Activated T-cell treated with anti-CD3 and anti-CD28 coated beads, Interleukin-2, amount 50 U/mL, for 24 hours (primary cell): ENCODE measurements around the gene TRDMT1.

ENCODE experiments used
- DNase-seq: peaks from one replicate; pipeline ENCODE4 v3.0.0-alpha.2; 2020
- H3K27ac Mint-ChIP-seq: 2 replicates; pipeline ENCODE4 v1.8.0; 2020; ENCODE audit warnings: mild to moderate bottlenecking, mixed read lengths
- H3K27me3 Mint-ChIP-seq: 2 replicates; pipeline ENCODE4 v1.8.0; 2020; ENCODE audit warnings: mixed read lengths
- H3K36me3 Mint-ChIP-seq: 2 replicates; pipeline ENCODE4 v1.8.0; 2020; ENCODE audit warnings: low read depth, mixed read lengths
- H3K4me1 Mint-ChIP-seq: 2 replicates; pipeline ENCODE4 v1.8.0; 2020; ENCODE audit warnings: low read depth, mixed read lengths
- H3K4me3 Mint-ChIP-seq: 2 replicates; pipeline ENCODE4 v1.8.0; 2020; ENCODE audit warnings: mild to moderate bottlenecking, moderate library complexity, mixed read lengths
- H3K9me3 Mint-ChIP-seq: 2 replicates; pipeline ENCODE4 v1.8.0; 2020; ENCODE audit warnings: mixed read lengths

Gene TRDMT1

GRCh38 chr10:17183110-17183509, 18.4 kb downstream of the TRDMT1 start:
- peaks cover 4% of the 10 kb centered on the region for H3K4me1 Mint-ChIP-seq
- DNase-seq = no peak
- no peaks in the 10 kb centered on the region for H3K27me3 Mint-ChIP-seq
- H3K27ac Mint-ChIP-seq = no peak overlapping the region
- H3K4me3 Mint-ChIP-seq = no peak overlapping the region
- H3K9me3 Mint-ChIP-seq = no peaks in the 10 kb centered on the region
- no peaks in the 10 kb centered on the region for H3K36me3 Mint-ChIP-seq

DNA sequence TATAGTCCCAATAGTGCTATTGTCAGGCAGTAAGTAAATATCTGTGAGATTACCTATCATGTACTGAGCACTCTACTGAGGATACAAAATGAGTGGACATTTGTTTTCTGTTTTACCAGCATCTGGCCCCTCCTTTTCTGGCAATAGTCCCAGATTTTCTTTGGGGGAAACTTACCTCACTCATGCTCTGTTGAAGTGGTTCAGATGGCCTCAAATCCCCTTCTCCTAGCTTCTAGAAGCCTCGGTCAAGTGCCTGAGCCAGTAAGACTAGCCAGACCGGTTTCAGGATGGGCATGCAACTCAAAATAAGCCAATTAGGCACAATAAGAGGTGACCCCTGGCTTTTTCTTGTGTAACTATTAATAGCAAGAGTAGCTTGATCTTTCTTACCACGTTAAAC, 19.7 kb downstream of the TRDMT1 start:
- H3K27me3 Mint-ChIP-seq = no peaks in the 10 kb centered on the region
- DNase-seq = no peak
- H3K4me1 Mint-ChIP-seq = peaks cover 10% of the 10 kb centered on the region
- no peak overlapping the region for H3K27ac Mint-ChIP-seq
- no peak overlapping the region for H3K4me3 Mint-ChIP-seq
- H3K36me3 Mint-ChIP-seq = no peaks in the 10 kb centered on the region
- H3K9me3 Mint-ChIP-seq = no peaks in the 10 kb centered on the region

- Mint-ChIP-seq H3K4me1 (peaks cover 12% of the 10 kb centered on the region), H3K36me3 (no peaks in the 10 kb centered on the region), H3K27me3 (no peaks in the 10 kb centered on the region), H3K9me3 (no peaks in the 10 kb centered on the region), H3K4me3 (no peak overlapping the region), H3K27ac (no peak overlapping the region)
- DNase-seq = no peak
These were observed 20.4 kb downstream of the TRDMT1 start for GRCh38 chr10:17181110-17181509.

DNA sequence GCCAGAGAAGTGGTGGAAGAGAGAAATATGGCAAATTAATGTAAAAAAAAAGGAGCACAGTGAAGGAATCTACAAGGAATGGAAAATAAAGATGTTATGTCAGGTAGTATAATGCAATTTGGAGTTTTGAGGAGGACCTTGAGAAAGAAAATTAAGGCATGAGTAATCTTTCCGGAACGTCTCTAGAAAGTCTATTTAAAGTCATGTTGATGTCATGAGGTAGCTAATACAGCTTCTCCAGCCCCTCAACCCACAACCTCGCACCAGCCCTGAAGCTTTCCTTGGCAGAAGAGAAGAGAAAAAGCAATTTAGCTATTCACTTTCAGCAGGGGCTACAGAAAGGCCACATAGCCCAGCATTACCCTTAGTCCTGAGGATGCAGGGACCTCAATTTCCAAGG, 22.5 kb downstream of the TRDMT1 start:
- H3K36me3 Mint-ChIP-seq = no peaks in the 10 kb centered on the region
- peaks cover 24% of the 10 kb centered on the region for H3K4me1 Mint-ChIP-seq
- no peaks in the 10 kb centered on the region for H3K9me3 Mint-ChIP-seq
- no peaks in the 10 kb centered on the region for H3K27me3 Mint-ChIP-seq
- no peak overlapping the region for H3K27ac Mint-ChIP-seq
- DNase-seq = no peak
- H3K4me3 Mint-ChIP-seq = no peak overlapping the region

- DNase-seq = no peak
- no peaks in the 10 kb centered on the region for H3K9me3 Mint-ChIP-seq
- peaks cover 3% of the 10 kb centered on the region for H3K36me3 Mint-ChIP-seq
- H3K27me3 Mint-ChIP-seq = no peaks in the 10 kb centered on the region
- H3K27ac Mint-ChIP-seq = no peak overlapping the region
- H3K4me1 Mint-ChIP-seq = peaks cover 23% of the 10 kb centered on the region
- no peak overlapping the region for H3K4me3 Mint-ChIP-seq
These were observed 23.5 kb downstream of the TRDMT1 start for GRCh38 chr10:17178006-17178405.

GRCh38 chr10:17177014-17177413, 24.5 kb downstream of the TRDMT1 start:
- Mint-ChIP-seq H3K4me3 (no peak overlapping the region), H3K4me1 (peaks cover 23% of the 10 kb centered on the region), H3K27ac (no peak overlapping the region), H3K36me3 (peaks cover 3% of the 10 kb centered on the region), H3K27me3 (no peaks in the 10 kb centered on the region), H3K9me3 (no peaks in the 10 kb centered on the region)
- no peak for DNase-seq

DNA sequence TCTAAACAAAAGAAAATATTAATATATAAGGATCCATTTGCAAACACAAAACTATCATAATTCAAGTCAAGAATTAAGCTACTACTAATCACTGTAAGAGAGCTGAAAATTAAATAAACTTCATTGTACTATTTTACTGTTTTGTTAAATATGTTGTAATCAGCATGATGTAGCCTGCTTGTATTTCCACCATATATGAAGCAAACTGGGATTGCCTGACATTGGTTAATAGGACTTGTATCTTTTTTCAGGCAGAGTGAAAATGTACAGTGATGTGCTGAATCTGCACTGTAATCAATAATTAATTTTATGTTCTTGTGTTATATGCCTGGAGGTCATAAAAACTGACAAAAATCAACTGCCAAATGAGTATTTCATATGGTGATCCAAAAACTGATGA, 25.4 kb downstream of the TRDMT1 start:
- Mint-ChIP-seq H3K36me3 (peaks cover 7% of the 10 kb centered on the region), H3K27me3 (no peaks in the 10 kb centered on the region), H3K4me3 (no peak overlapping the region), H3K9me3 (no peaks in the 10 kb centered on the region), H3K27ac (no peak overlapping the region), H3K4me1 (peaks cover 20% of the 10 kb centered on the region)
- DNase-seq = no peak

GRCh38 chr10:17175551-17175950, 25.9 kb downstream of the TRDMT1 start:
- peak overlapping the region; percentile 52 for H3K4me3 Mint-ChIP-seq
- peaks cover 20% of the 10 kb centered on the region for H3K4me1 Mint-ChIP-seq
- H3K36me3 Mint-ChIP-seq = peaks cover 7% of the 10 kb centered on the region
- no peaks in the 10 kb centered on the region for H3K9me3 Mint-ChIP-seq
- DNase-seq = no peak
- H3K27me3 Mint-ChIP-seq = no peaks in the 10 kb centered on the region
- peak overlapping the region; percentile 20 for H3K27ac Mint-ChIP-seq

DNA sequence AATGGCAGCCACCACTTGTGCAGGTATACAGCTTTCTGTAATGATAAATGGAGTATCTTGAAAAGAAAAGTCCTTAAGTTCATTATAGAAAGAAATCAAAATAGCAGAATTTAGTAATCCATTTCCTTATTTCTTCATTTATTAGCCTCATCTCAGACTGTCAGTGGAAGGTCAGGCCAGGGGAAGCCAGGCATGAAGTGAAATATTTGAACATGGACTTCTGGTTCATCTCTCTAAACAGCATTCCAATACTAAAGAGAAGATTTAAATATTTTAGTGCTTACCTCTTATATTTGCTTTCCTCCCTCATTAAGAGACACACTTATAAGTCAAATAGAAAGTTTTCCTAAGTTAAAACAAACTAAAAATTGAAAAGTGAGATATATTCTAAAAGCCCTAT, 26.8 kb downstream of the TRDMT1 start:
- H3K27ac Mint-ChIP-seq = no peak overlapping the region
- no peaks in the 10 kb centered on the region for H3K9me3 Mint-ChIP-seq
- H3K27me3 Mint-ChIP-seq = no peaks in the 10 kb centered on the region
- no peak for DNase-seq
- H3K36me3 Mint-ChIP-seq = peaks cover 7% of the 10 kb centered on the region
- no peak overlapping the region for H3K4me3 Mint-ChIP-seq
- peaks cover 20% of the 10 kb centered on the region for H3K4me1 Mint-ChIP-seq

DNA sequence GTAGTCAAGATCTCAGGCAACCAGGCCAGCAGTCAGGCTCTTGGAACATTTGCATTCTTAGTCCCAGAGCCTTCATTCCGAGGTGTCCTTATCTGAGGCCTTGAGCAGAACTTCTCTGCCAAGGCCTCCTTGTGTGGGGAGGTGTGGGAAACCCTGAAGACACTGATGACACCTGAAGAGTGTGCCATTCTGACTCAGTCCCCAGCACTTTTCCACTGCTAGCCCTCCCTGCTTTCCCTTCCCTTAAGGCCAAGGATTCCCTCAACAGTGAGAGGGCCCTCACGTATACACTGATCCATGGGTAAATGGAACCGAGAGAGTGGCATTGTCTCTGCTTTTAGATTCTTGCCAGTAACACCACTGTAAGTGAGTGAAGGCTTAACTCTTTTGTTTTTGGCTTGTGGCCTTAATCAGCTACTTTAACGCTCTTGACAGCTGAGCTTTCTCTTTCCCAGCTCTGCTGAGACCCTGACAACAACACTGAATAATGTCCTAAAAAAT, 30.3 kb downstream of the TRDMT1 start:
- Mint-ChIP-seq H3K9me3 (no peaks in the 10 kb centered on the region), H3K4me3 (no peak overlapping the region), H3K36me3 (peaks cover 12% of the 10 kb centered on the region), H3K27me3 (no peaks in the 10 kb centered on the region), H3K27ac (peak overlapping the region; percentile 26), H3K4me1 (peaks cover 13% of the 10 kb centered on the region)
- DNase-seq = no peak

GRCh38 chr10:17169803-17170202, 31.7 kb downstream of the TRDMT1 start:
- Mint-ChIP-seq H3K36me3 (peaks cover 13% of the 10 kb centered on the region), H3K27ac (no peak overlapping the region), H3K4me1 (peaks cover under 1% of the 10 kb centered on the region), H3K27me3 (no peaks in the 10 kb centered on the region), H3K9me3 (peaks cover under 1% of the 10 kb centered on the region), H3K4me3 (no peak overlapping the region)
- no peak for DNase-seq

DNA sequence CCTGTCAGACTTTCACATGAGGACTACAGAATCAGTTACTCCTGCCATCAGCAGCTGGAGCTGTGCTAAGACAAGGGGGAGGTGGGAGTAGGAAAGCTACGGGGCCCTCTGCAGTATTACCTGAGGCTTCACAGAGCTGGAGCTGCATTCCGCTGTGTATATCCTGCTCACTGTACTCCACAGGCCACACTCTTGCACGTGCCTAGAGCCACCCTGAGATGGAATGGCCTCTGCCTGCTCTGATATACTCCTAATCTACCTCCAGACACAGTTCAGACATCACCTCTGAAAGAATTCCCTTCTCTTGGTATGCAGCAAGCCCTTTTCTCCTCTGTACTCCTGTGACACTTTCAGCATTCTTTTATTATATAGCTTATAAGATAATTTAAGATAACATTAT, 34.8 kb downstream of the TRDMT1 start:
- H3K27ac Mint-ChIP-seq = no peak overlapping the region
- H3K27me3 Mint-ChIP-seq = no peaks in the 10 kb centered on the region
- no peak overlapping the region for H3K4me3 Mint-ChIP-seq
- H3K9me3 Mint-ChIP-seq = peaks cover 4% of the 10 kb centered on the region
- H3K4me1 Mint-ChIP-seq = no peaks in the 10 kb centered on the region
- DNase-seq = no peak
- peaks cover 14% of the 10 kb centered on the region for H3K36me3 Mint-ChIP-seq

DNA sequence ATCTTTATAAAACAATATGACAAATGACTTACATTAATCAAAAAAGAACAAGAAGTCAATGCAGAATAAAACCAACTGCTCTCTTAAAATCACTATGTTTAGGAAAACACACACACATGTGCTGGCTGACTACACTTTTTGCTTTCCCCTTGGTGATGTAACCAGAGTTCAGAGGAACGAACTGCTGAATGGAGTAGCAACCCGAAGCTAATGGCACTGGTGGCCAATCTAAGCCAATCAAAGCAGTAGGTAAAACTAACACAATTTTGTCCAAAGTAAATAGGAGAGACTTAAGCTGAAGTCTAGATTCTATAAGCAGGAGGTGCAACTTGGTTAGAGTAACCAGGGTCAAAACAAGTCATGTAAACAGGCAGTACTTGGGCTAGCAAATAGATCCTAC, 38.6 kb downstream of the TRDMT1 start:
- Mint-ChIP-seq H3K27me3 (no peaks in the 10 kb centered on the region), H3K27ac (no peak overlapping the region), H3K36me3 (peaks cover 10% of the 10 kb centered on the region), H3K9me3 (peaks cover 4% of the 10 kb centered on the region), H3K4me1 (peaks cover 2% of the 10 kb centered on the region), H3K4me3 (no peak overlapping the region)
- no peak for DNase-seq

DNA sequence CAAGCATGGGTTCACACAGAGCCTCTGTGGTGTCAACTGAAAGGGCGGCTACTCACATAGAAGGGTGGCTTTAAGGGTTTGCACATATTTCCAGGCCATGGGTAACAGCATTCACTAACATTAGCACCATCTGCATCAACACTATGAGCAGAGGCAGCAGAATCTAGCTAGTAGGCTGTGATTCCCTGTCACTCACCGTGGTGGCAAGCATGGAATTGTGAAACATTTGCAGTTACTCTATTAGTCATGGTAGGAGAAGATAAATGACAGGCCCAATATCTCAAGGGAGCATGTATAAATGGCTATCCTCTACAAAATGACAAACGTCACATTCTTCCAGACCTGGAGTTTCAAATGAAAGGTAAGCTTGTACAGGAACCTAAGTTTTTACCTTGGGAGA, 39.7 kb downstream of the TRDMT1 start:
- no peak overlapping the region for H3K27ac Mint-ChIP-seq
- no peak overlapping the region for H3K4me3 Mint-ChIP-seq
- H3K4me1 Mint-ChIP-seq = peaks cover 2% of the 10 kb centered on the region
- H3K9me3 Mint-ChIP-seq = peaks cover 4% of the 10 kb centered on the region
- no peak for DNase-seq
- H3K36me3 Mint-ChIP-seq = peaks cover 16% of the 10 kb centered on the region
- H3K27me3 Mint-ChIP-seq = no peaks in the 10 kb centered on the region

- Mint-ChIP-seq H3K27me3 (no peaks in the 10 kb centered on the region), H3K27ac (no peak overlapping the region), H3K4me3 (no peak overlapping the region), H3K36me3 (peaks cover 21% of the 10 kb centered on the region), H3K4me1 (peaks cover 2% of the 10 kb centered on the region), H3K9me3 (no peaks in the 10 kb centered on the region)
- no peak for DNase-seq
These were observed 44.4 kb downstream of the TRDMT1 start for GRCh38 chr10:17157024-17157423.

DNA sequence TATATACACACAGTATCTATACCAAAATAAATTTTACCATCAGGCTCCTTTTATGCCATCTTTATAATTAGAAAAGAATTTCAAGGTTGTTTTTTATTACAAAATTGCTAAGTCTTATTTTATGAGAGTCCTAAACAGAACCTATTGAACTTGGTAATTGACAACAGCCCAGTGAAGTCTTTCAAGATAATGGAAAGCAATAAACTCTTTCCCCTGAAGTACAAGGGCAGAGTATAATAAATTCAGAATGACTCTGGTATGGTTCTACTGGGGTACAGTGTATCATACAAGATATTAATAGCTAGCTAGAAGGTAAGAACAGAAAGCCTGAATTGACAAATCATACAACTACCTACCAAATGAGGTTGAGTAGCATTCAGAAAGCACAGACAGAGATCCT, 45.6 kb downstream of the TRDMT1 start:
- no peak overlapping the region for H3K27ac Mint-ChIP-seq
- peaks cover 20% of the 10 kb centered on the region for H3K36me3 Mint-ChIP-seq
- peaks cover 1% of the 10 kb centered on the region for H3K4me1 Mint-ChIP-seq
- DNase-seq = no peak
- no peaks in the 10 kb centered on the region for H3K9me3 Mint-ChIP-seq
- H3K27me3 Mint-ChIP-seq = no peaks in the 10 kb centered on the region
- H3K4me3 Mint-ChIP-seq = no peak overlapping the region
